ENCODE measurements around the gene ALK. TPM values are rescaled to one million over a fixed set of nuclear protein-coding genes. Genes with fewer than 3 reads are reported as not detected.

Gene ALK
- total and polyA plus RNA-seq, 10 of the 15 experiments (the other 5 are each of a cell fraction or from before 2014, with no cell fraction given), result 0.11 TPM; not detected in 9

DNA sequence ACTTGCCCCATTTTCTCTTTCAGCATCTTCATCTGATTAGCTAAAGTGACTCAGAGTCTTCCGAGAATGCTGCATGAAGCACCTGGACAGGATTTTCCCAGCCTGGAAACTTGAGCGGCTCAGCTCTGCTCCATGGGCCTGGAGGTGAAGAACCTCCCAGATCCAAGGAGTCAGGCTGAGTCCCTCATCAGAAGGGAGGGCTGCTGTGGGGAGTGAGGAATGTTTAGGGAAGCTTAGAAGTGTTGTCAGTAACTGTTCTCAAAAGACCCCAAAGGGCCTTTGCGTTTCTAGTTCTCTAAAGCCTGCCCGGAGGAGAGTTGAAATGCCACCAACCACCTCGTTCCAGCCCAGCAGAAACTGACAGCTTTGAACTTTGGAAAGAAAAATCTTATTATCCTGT is 649.1 kb downstream of the ALK start:
- Histone ChIP-seq H3K4me3 (no peak overlapping the region), H3K79me2 (ENCODE audit: control insufficient read depth, insufficient read depth, low read length) (no peaks in the 10 kb centered on the region), H3K9ac (ENCODE audit: control insufficient read depth, insufficient read depth, low read length) (no peak overlapping the region), H3K27me3 (replicated peaks in 1 of 2; ENCODE audit: control insufficient read depth in 2 of 2, insufficient read depth in 2 of 2, low read length in 1 of 2) (peaks cover 4 to 5% of the 10 kb centered on the region in 2 experiments; a peak in 2 of 4 replicates), H3K9me3 (replicated peaks; ENCODE audit: control insufficient read depth, insufficient read depth, low read length) (no peaks in the 10 kb centered on the region), H4K20me1 (ENCODE audit: control insufficient read depth, insufficient read depth) (no peaks in the 10 kb centered on the region), H2AFZ (ENCODE audit: control insufficient read depth, low read depth, low read length) (no peak overlapping the region), H3K36me3 (ENCODE audit: control insufficient read depth in 2 of 2, insufficient read depth in 2 of 2, low read length in 1 of 2) (no peaks in the 10 kb centered on the region), H3K4me2 (ENCODE audit: control insufficient read depth, insufficient read depth) (no peak overlapping the region), H3K4me1 (ENCODE audit: control insufficient read depth, insufficient read depth, low read length) (no peaks in the 10 kb centered on the region), H3K27ac (ENCODE audit: control insufficient read depth, insufficient read depth) (no peak overlapping the region)
- CTCF ChIA-PET, result interaction anchor here (1.1 kb wide), 1 partner anchor 843 kb away, joined by 3 read pairs; no protein-coding TSS in a partner anchor
- no TSS peak for BruUV-seq (replicated peaks)
- SMC1A ChIA-PET (ENCODE audit: uncharacterized antibody, unreplicated experiment), result no interaction called here
- in situ Hi-C loops (cut with MboI) (no loop called here), intact Hi-C loops (cut with micrococcal nuclease; ENCODE audit: unreplicated experiment) (no loop called here)
- RAD21 ChIA-PET (ENCODE audit: unreplicated experiment), result no interaction called here
- FAIRE-seq, result no peak
- no peak for TF ChIP-seq RB1 (IDR thresholded peaks at IDR 0.05; ENCODE audit: borderline replicate concordance)
- TF ChIP-seq TARDBP (IDR thresholded peaks at IDR 0.05; ENCODE audit: borderline replicate concordance), result no peak
- no peak for TF ChIP-seq EZH2 (IDR thresholded peaks at IDR 0.05; ENCODE audit: borderline replicate concordance, control insufficient read depth, low read depth, low read length)
- no peak for TF ChIP-seq RELA (IDR thresholded peaks at IDR 0.05; ENCODE audit: borderline replicate concordance, partially characterized antibody)
- TF ChIP-seq, protein P1, sequence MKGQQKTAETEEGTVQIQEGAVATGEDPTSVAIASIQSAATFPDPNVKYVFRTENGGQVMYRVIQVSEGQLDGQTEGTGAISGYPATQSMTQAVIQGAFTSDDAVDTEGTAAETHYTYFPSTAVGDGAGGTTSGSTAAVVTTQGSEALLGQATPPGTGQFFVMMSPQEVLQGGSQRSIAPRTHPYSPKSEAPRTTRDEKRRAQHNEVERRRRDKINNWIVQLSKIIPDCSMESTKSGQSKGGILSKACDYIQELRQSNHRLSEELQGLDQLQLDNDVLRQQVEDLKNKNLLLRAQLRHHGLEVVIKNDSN (IDR thresholded peaks at IDR 0.05; ENCODE audit: borderline replicate concordance, extremely low read length, insufficient read depth, low read depth, low read length), result no peak
- TF ChIP-seq, protein P2, sequence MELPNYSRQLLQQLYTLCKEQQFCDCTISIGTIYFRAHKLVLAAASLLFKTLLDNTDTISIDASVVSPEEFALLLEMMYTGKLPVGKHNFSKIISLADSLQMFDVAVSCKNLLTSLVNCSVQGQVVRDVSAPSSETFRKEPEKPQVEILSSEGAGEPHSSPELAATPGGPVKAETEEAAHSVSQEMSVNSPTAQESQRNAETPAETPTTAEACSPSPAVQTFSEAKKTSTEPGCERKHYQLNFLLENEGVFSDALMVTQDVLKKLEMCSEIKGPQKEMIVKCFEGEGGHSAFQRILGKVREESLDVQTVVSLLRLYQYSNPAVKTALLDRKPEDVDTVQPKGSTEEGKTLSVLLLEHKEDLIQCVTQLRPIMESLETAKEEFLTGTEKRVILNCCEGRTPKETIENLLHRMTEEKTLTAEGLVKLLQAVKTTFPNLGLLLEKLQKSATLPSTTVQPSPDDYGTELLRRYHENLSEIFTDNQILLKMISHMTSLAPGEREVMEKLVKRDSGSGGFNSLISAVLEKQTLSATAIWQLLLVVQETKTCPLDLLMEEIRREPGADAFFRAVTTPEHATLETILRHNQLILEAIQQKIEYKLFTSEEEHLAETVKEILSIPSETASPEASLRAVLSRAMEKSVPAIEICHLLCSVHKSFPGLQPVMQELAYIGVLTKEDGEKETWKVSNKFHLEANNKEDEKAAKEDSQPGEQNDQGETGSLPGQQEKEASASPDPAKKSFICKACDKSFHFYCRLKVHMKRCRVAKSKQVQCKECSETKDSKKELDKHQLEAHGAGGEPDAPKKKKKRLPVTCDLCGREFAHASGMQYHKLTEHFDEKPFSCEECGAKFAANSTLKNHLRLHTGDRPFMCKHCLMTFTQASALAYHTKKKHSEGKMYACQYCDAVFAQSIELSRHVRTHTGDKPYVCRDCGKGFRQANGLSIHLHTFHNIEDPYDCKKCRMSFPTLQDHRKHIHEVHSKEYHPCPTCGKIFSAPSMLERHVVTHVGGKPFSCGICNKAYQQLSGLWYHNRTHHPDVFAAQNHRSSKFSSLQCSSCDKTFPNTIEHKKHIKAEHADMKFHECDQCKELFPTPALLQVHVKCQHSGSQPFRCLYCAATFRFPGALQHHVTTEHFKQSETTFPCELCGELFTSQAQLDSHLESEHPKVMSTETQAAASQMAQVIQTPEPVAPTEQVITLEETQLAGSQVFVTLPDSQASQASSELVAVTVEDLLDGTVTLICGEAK (IDR thresholded peaks at IDR 0.05; ENCODE audit: borderline replicate concordance), result no peak
- no peak for TF ChIP-seq CBFB (IDR thresholded peaks at IDR 0.05; ENCODE audit: low read depth)
- POLR2A ChIA-PET, result no interaction called here
- ATAC-seq, result no peak
- no peak for DNase-seq (ENCODE audit: low read depth, low spot score)
- WGBS (ENCODE audit: insufficient coverage, insufficient replicate concordance, low lambda C conversion rate, missing lambda C conversion rate), result 58% methylated on average over 5 of the region's 5 CpGs

All from GM12878 (cell line).